Measurements from ENCODE around the gene HSP90AA1. TPM values are rescaled to one million over a fixed set of nuclear protein-coding genes. Genes with fewer than 3 reads are reported as not detected.

The HSP90AA1 gene
- total and polyA plus RNA-seq, 2 experiments from 2014 or later = 142 to 1,021 TPM

DNA sequence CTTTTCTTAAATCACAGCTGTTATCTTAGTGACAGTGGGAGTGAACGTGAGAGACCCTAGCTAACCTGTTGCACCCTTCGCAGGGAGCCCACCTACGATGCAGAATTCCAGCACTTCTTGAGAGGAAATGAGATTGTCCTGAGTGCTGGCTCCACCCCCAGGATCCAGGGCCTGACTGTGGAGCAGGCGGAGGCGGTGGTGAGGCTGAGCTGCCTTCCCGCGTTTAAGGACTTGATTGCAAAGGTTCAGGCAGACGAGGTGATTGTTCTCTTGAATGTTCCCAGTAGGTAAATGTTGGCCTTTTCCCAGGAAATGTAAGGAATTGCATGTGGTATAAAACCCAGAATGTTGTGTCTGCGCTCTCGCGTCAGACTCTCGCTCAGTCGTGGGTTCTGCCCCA, 46.7 kb downstream of the HSP90AA1 start:
- DNase-seq (ENCODE audit: low read depth in 1 of 2, low spot score in 1 of 2) = no peak
- no peaks in the 10 kb centered on the region for H3K4me1 ChIP-seq (ENCODE audit: low read depth)
- peaks cover 86% of the 10 kb centered on the region for H3K36me3 ChIP-seq
- TF ChIP-seq, protein P1, sequence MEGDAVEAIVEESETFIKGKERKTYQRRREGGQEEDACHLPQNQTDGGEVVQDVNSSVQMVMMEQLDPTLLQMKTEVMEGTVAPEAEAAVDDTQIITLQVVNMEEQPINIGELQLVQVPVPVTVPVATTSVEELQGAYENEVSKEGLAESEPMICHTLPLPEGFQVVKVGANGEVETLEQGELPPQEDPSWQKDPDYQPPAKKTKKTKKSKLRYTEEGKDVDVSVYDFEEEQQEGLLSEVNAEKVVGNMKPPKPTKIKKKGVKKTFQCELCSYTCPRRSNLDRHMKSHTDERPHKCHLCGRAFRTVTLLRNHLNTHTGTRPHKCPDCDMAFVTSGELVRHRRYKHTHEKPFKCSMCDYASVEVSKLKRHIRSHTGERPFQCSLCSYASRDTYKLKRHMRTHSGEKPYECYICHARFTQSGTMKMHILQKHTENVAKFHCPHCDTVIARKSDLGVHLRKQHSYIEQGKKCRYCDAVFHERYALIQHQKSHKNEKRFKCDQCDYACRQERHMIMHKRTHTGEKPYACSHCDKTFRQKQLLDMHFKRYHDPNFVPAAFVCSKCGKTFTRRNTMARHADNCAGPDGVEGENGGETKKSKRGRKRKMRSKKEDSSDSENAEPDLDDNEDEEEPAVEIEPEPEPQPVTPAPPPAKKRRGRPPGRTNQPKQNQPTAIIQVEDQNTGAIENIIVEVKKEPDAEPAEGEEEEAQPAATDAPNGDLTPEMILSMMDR (IDR thresholded peaks at IDR 0.05; ENCODE audit: low read depth, low read length) = no peak
- H3K27me3 ChIP-seq = no peaks in the 10 kb centered on the region
- no peak overlapping the region for H3K4me3 ChIP-seq
- no peaks in the 10 kb centered on the region for H3K9me3 ChIP-seq (ENCODE audit: low read depth)
- H3K27ac ChIP-seq = no peak overlapping the region

GRCh38 chr14:102039157-102039556, 47.7 kb downstream of the HSP90AA1 start:
- Histone ChIP-seq H3K27ac (no peak overlapping the region), H3K9me3 (ENCODE audit: low read depth) (no peaks in the 10 kb centered on the region), H3K27me3 (no peaks in the 10 kb centered on the region), H3K36me3 (peaks cover 89% of the 10 kb centered on the region), H3K4me1 (ENCODE audit: low read depth) (no peaks in the 10 kb centered on the region), H3K4me3 (no peak overlapping the region)
- DNase-seq (ENCODE audit: low read depth in 1 of 2, low spot score in 1 of 2) = no peak
- TF ChIP-seq, protein P1 (IDR thresholded peaks at IDR 0.05; ENCODE audit: low read depth, low read length) = no peak

DNA sequence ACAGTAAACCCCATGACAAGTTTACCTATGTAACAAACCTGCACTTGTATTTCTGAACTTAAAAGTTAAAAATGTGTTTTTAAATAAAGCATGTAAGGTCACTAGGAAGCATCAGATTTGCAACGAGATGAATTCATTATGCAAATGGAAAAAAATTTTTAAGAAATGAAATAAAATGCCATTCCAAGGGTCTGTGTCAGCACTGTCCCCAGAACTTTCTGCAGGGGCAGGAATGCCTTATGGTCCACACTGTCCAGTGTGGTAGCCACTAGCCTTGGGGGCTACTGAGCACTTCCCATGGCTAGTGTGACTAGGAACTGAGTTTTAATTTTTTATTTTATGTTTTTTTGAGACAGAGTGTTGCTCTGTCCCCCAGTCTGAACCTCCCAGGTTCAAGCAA, 49.2 kb downstream of the HSP90AA1 start:
- Histone ChIP-seq H3K27ac (no peak overlapping the region), H3K4me3 (no peak overlapping the region), H3K36me3 (peaks cover 92% of the 10 kb centered on the region), H3K27me3 (no peaks in the 10 kb centered on the region), H3K9me3 (ENCODE audit: low read depth) (no peaks in the 10 kb centered on the region), H3K4me1 (ENCODE audit: low read depth) (no peaks in the 10 kb centered on the region)
- no peak for DNase-seq (ENCODE audit: low read depth in 1 of 2, low spot score in 1 of 2)
- TF ChIP-seq, protein P1 (IDR thresholded peaks at IDR 0.05; ENCODE audit: low read depth, low read length) = no peak

DNA sequence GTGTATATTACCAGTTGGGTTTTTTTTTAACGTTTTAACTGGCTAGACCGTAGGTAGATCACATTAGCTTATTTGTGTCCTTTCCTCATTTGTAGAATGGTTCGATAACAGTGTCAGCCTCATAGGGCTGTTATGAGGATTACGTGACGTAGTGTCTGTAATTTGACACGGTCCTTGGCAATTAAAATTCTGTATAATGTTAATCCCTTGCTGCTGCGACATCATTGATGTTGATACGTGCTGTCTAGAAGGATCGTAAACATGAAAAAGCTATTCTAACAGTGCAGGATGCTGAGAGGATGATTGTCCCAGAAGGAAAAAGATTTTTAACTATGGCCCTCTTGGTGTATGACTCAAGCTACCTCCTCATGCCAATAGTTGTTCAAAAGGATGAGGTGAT, 50.9 kb downstream of the HSP90AA1 start:
- DNase-seq (ENCODE audit: low read depth in 1 of 2, low spot score in 1 of 2) = no peak
- H3K27ac ChIP-seq = no peak overlapping the region
- no peaks in the 10 kb centered on the region for H3K27me3 ChIP-seq
- H3K4me3 ChIP-seq = no peak overlapping the region
- H3K9me3 ChIP-seq (ENCODE audit: low read depth) = no peaks in the 10 kb centered on the region
- H3K4me1 ChIP-seq (ENCODE audit: low read depth) = no peaks in the 10 kb centered on the region
- peaks cover 92% of the 10 kb centered on the region for H3K36me3 ChIP-seq
- TF ChIP-seq, protein P1 (IDR thresholded peaks at IDR 0.05; ENCODE audit: low read depth, low read length) = no peak

- TF ChIP-seq, protein P1 (IDR thresholded peaks at IDR 0.05; ENCODE audit: low read depth, low read length) = no peak
- H3K4me3 ChIP-seq = no peak overlapping the region
- DNase-seq (ENCODE audit: low read depth in 1 of 2, low spot score in 1 of 2) = no peak
- no peak overlapping the region for H3K27ac ChIP-seq
- peaks cover 92% of the 10 kb centered on the region for H3K36me3 ChIP-seq
- H3K27me3 ChIP-seq = no peaks in the 10 kb centered on the region
- no peaks in the 10 kb centered on the region for H3K4me1 ChIP-seq (ENCODE audit: low read depth)
- H3K9me3 ChIP-seq (ENCODE audit: low read depth) = no peaks in the 10 kb centered on the region
Observed at GRCh38 chr14:102034301-102034700, 52.5 kb downstream of the HSP90AA1 start.

DNA sequence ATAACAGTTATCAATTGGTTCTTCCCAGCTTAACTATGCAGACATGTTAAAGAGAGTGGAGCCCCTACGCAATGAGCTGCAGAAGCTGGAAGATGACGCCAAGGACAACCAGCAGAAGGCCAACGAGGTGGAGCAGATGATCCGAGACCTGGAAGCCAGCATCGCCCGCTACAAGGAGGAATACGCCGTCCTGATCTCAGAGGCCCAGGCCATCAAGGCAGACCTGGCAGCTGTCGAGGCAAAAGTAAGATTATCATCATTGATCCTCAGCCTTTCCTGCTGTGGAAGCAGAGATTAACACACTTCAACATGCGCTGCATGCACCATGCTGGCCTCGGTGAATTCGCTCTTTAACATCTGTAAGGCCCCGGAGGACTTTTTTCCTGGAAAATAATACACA, 53.6 kb downstream of the HSP90AA1 start:
- Histone ChIP-seq H3K9me3 (ENCODE audit: low read depth) (no peaks in the 10 kb centered on the region), H3K4me3 (no peak overlapping the region), H3K36me3 (peaks cover 92% of the 10 kb centered on the region), H3K27ac (no peak overlapping the region), H3K27me3 (no peaks in the 10 kb centered on the region), H3K4me1 (ENCODE audit: low read depth) (no peaks in the 10 kb centered on the region)
- TF ChIP-seq, protein P1 (IDR thresholded peaks at IDR 0.05; ENCODE audit: low read depth, low read length) = no peak
- DNase-seq (ENCODE audit: low read depth in 1 of 2, low spot score in 1 of 2) = no peak

All from cardiac muscle cell (in vitro differentiated cells and primary cell).